SH-SY5Y (cell line): ENCODE data around the gene CD163.

Source experiments
- GATA2 ChIP-seq: IDR thresholded peaks from 2 replicates; pipeline ENCODE4 v1.6.1; 2011; ENCODE audit warnings: mild to moderate bottlenecking, low read depth, low read length
- GATA3 ChIP-seq: IDR thresholded peaks from 2 replicates; pipeline ENCODE4 v1.6.1; 2011; ENCODE audit warnings: low read depth, mild to moderate bottlenecking, low read length, moderate library complexity

DNA sequence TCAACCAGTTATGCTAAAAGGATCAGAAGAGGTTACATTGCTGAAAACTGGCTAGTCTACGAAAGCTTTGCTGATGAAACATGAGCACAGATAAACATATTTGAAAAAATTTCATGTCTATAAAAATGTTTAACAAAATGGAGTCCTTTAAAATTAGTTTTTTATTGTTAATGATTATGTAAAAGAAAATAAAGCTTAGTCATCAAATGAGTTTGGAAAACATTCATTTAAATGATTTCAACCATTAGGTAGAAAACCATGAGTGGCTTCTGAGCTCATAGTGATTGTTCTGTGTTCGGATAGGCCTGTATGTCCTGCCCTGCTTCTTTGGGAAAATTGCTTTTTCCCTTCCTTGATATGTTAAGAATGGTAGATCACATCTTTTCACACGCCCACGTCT is 59.0 kb downstream of the CD163 start:
- TF ChIP-seq GATA3, result no peak
- TF ChIP-seq GATA2, result no peak
